ENCODE results near the gene NDFIP1. TPM values are rescaled to one million over a fixed set of nuclear protein-coding genes. Genes with fewer than 3 reads are reported as not detected.

The NDFIP1 gene
- total and polyA plus RNA-seq, 2 experiments from 2014 or later: 63.8 to 85.0 TPM

- Histone ChIP-seq H3K4me3 (no peak overlapping the region), H3K36me3 (replicated peaks; ENCODE audit: insufficient read depth, low read depth) (no peaks in the 10 kb centered on the region), H3K9me2 (replicated peaks; ENCODE audit: insufficient read depth) (no peaks in the 10 kb centered on the region), H3K4me1 (ENCODE audit: insufficient read depth) (no peaks in the 10 kb centered on the region), H2AFZ (no peak overlapping the region), H3K9me3 (ENCODE audit: low read depth) (no peaks in the 10 kb centered on the region), H3K27ac (no peak overlapping the region), H3K79me2 (peaks cover 92% of the 10 kb centered on the region), H3K27me3 (no peaks in the 10 kb centered on the region), H3K4me2 (no peak overlapping the region), H4K20me1 (ENCODE audit: insufficient read depth, poor library complexity, severe bottlenecking) (peaks cover 55% of the 10 kb centered on the region)
- 78% methylated on average over 11 of the region's 11 CpGs for WGBS (ENCODE audit: low lambda C conversion rate, missing lambda C conversion rate)
- TF ChIP-seq EZH2 (IDR thresholded peaks at IDR 0.05; ENCODE audit: borderline replicate concordance): no peak
- no peak for TF ChIP-seq CTCF (IDR thresholded peaks at IDR 0.05; ENCODE audit: poor library complexity)
- TF ChIP-seq EZH2phosphoT487 (IDR thresholded peaks at IDR 0.05; ENCODE audit: low read depth, severe bottlenecking, unreplicated experiment): no peak
- DNase-seq (ENCODE audit: low spot score): no peak
These were observed 21.0 kb downstream of the NDFIP1 start for GRCh38 chr5:142129446-142130066.

- Histone ChIP-seq H3K4me2 (no peak overlapping the region), H4K20me1 (ENCODE audit: insufficient read depth, poor library complexity, severe bottlenecking) (peaks cover 48% of the 10 kb centered on the region), H3K9me2 (replicated peaks; ENCODE audit: insufficient read depth) (no peaks in the 10 kb centered on the region), H3K27me3 (no peaks in the 10 kb centered on the region), H3K36me3 (replicated peaks; ENCODE audit: insufficient read depth, low read depth) (no peaks in the 10 kb centered on the region), H3K4me1 (ENCODE audit: insufficient read depth) (no peaks in the 10 kb centered on the region), H3K27ac (no peak overlapping the region), H3K79me2 (peaks cover 74% of the 10 kb centered on the region), H2AFZ (no peak overlapping the region), H3K4me3 (no peak overlapping the region), H3K9me3 (ENCODE audit: low read depth) (no peaks in the 10 kb centered on the region)
- TF ChIP-seq EZH2 (IDR thresholded peaks at IDR 0.05; ENCODE audit: borderline replicate concordance) (no peak), EZH2phosphoT487 (IDR thresholded peaks at IDR 0.05; ENCODE audit: low read depth, severe bottlenecking, unreplicated experiment) (no peak), CTCF (IDR thresholded peaks at IDR 0.05; ENCODE audit: poor library complexity) (no peak)
- 99% methylated on average over 3 of the region's 3 CpGs for WGBS (ENCODE audit: low lambda C conversion rate, missing lambda C conversion rate)
- no peak for DNase-seq (ENCODE audit: low spot score)
These were observed 22.8 kb downstream of the NDFIP1 start for GRCh38 chr5:142131394-142131793.

- DNase-seq (ENCODE audit: low spot score): no peak
- no peaks in the 10 kb centered on the region for H3K27me3 ChIP-seq
- peaks cover 58% of the 10 kb centered on the region for H3K79me2 ChIP-seq
- H3K36me3 ChIP-seq (replicated peaks; ENCODE audit: insufficient read depth, low read depth): no peaks in the 10 kb centered on the region
- peaks cover 33% of the 10 kb centered on the region for H4K20me1 ChIP-seq (ENCODE audit: insufficient read depth, poor library complexity, severe bottlenecking)
- H3K27ac ChIP-seq: no peak overlapping the region
- WGBS (ENCODE audit: low lambda C conversion rate, missing lambda C conversion rate): 100% methylated on average over 3 of the region's 3 CpGs
- no peaks in the 10 kb centered on the region for H3K4me1 ChIP-seq (ENCODE audit: insufficient read depth)
- no peaks in the 10 kb centered on the region for H3K9me3 ChIP-seq (ENCODE audit: low read depth)
- no peaks in the 10 kb centered on the region for H3K9me2 ChIP-seq (replicated peaks; ENCODE audit: insufficient read depth)
- H3K4me3 ChIP-seq: no peak overlapping the region
- H3K4me2 ChIP-seq: no peak overlapping the region
- no peak overlapping the region for H2AFZ ChIP-seq
- TF ChIP-seq EZH2phosphoT487 (IDR thresholded peaks at IDR 0.05; ENCODE audit: low read depth, severe bottlenecking, unreplicated experiment) (no peak), EZH2 (IDR thresholded peaks at IDR 0.05; ENCODE audit: borderline replicate concordance) (no peak), CTCF (IDR thresholded peaks at IDR 0.05; ENCODE audit: poor library complexity) (no peak)
These were observed 24.3 kb downstream of the NDFIP1 start for GRCh38 chr5:142132916-142133315.
